ENCODE results near the gene DGKA.
"Not testable (repeated sequence)": the region's sequence is repeated elsewhere in the genome, so short reads cannot be mapped to it uniquely, and the experiment has no call there.

The DGKA gene

GRCh38 chr12:55930771-55931316 lies at the start of gene DGKA:
Gene DGKA (plus strand): TSS chr12:55931162. CDS start chr12:55936504, 5,342 bp downstream.
- peak; percentile 43 for DNase-seq

GRCh38 chr12:55885113-55885512 lies 45.8 kb upstream of the DGKA start:
- no peak for DNase-seq

DNA sequence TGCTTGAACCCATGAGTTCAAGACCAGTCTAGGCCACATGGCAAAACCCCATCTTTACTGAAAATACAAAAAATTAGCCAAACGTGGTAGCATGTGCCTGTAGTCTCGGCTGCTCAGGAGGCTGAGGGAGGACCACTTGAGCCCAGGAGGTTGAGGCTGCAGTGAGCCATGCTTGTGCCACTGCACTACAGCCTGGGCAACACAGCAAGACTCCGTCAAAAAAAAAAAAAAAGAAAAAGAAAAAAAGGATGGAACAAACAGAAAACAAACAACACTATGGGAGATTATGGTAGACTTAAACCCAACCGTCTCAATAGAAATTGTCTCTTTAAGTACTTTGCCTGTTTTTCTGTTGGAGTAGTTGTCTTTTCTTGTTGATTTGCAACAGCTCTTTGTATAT lies 39.7 kb upstream of the DGKA start:
- DNase-seq, result no peak

DNA sequence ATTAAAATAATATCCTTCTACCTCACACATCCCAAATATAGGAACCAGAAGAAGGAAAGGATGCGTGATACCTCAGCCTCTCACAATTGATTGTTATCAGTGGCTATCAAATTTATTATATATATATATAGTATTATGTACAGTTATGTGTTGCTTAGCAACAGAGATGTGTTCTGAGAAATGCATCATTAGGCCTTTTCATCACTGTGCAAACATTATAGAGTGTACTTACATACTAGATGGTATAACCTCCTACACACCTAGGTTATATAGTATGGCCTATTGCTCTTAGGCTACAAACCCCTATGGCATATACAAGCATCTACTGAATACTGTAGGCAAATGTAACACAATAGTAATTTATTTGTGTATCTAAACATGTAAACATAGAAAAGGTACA lies 37.2 kb upstream of the DGKA start:
- DNase-seq, result no peak

GRCh38 chr12:55899082-55899481 lies 31.9 kb upstream of the DGKA start:
- no peak for DNase-seq

- no peak for DNase-seq
Measured at GRCh38 chr12:55901881-55902490, 29.0 kb upstream of the DGKA start.

GRCh38 chr12:55906056-55906455 lies 24.9 kb upstream of the DGKA start:
- no peak for DNase-seq

DNA sequence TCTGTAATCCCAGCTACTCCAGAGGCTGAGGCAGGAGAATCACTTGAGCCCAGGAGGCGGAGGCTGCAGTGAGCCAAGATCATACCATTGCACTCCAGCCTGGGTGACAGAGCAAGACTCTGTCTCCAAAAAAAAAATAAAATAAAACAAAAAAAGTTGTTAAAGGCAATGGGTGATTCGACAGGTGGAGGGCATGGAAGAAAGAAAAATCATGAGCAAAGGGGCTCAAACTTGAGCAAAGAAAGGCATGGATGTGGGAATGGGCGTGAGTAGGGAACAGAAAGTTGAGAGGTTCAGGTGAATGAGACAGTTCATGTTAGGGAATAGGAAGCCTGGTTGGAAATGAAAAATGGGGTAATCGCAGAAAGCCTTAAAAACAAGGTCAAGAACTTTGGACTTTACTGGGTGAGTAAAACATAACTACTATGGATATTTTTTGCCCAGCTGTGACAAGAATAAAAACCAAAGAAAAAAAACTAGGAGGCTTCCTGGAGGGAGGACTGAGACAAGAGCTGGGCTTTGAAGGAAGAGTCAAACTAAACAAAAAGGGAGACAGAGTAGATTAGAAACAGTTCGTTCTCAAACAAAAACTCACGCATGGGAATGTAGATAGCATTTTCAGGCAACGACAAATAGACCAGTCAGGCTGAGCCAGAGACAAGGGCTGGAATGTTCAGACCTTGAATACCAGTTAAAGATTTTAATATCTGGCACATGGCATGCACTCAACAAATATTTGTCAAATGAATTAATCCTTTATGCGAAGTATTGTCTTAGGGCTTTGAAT lies 22.0 kb upstream of the DGKA start:
- no peak for DNase-seq

DNA sequence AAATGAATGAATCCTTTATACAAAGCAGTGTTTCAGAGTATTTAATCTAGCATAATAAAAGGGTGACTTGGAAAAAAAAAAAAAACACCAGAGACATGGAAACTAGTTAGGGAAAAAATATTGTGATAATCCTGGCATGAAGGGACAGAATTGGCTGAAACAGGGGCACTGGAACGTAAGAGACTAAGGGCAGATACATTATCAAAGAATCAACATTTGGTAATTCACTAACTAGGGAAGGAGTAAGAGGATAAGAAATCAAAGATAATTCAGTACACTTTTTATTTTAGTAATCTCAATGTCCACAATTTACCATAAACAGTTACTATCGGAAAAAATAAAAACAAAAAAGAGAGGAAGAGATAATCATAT lies 21.5 kb upstream of the DGKA start:
- DNase-seq, result no peak

DNA sequence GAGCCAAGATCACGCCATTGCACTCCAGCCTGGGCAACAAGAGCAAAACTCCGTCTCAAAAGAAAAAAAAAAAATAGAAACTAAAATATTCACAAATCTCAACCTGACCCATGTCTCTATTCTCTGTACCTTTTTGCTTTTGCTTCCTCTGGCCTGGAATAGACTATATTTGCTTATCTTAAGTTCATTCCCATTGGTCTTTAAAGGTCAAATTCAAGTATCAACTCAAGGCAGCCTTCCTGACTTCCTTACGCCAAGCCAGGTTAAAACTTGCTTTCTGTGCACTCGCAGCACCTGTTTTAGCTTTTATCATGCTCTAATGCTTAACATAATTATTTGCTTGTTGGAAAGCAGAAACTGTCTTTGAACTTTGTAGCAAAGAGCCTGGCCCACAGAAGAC lies 18.1 kb upstream of the DGKA start:
- no peak for DNase-seq

- DNase-seq, result no peak
Measured at GRCh38 chr12:55915482-55915859, 15.5 kb upstream of the DGKA start.

DNA sequence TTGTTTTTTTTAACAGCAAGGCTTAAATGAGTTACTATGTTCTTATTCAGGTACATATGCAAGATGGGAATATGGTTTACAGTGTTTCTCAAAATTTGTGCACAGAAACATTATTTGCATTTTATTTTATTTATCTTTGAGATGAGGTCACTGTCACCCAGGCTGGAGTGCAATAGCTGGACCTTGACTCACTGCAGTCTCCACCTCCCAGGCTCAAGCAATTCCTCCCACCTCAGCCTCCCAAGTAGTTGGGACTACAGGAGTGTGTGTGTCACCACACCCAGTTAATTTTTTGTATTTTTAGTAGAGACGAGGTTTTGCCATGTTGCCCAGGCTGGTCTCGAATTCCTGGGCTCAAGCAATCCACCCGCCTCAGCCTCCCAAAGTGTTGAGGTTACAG lies 11.9 kb upstream of the DGKA start:
- DNase-seq, result not testable (repeated sequence)

- DNase-seq, result no peak
Measured at GRCh38 chr12:55922126-55922525, 8.8 kb upstream of the DGKA start.

DNA sequence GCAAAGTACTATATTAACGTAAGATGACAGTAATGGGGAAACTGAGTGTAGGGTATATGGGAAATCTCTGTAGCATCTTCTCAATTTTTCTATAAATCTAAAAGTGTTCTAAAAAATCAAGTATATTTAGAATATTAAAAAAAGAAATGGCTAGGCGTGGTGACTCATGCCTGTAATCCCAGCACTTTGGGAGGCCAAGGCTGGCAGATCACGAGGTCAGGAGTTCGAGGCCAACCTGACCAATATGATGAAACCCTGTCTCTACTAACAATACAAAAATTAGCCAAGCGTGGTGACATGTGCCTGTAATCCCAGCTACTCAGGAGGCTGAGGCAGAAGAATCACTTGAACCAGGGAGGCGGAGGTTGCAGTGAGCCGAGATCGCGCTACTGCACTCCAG lies 7.3 kb upstream of the DGKA start:
- not testable (repeated sequence) for DNase-seq

- DNase-seq, result no peak
Measured at GRCh38 chr12:55925371-55925770, 5.6 kb upstream of the DGKA start.

DNA sequence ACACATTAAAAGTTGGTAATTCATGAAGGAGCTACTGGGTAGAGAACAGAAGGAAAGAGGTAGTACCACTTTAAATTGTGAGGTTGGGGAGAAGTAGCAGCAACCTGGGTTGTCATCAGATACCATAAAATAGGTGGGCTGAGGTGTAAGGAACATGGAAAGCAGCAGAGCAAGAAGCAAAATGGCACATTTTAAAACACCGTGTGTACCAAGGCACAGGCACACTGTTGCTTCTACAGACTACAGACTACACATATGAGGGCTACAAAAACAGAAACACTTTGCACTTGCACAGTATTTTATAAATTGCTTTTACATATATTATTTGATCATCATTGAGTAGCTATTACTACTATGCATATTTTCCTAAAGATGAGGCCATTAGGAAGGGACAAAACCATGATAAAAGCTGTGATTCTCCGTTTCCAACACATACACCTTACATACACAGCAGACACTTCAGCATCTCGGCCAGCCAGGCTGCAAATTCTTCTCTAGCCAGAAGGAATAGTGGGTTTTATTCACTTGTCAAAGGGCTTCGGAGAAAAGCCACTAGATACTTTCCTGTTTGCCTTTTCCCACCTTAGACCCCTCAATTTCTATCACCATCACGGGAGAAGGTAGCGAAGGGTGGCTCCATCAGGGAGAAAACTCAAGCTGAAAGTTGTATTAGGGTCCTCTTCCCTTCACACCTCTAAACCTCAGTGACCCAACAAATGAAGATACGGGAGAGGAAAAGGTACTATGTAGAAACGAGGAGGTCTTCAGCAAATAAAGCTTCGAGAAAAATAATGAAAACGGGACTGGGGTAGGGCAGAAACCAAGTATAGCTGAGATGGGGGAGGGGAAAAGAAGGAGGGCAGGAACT lies 4.9 kb upstream of the DGKA start:
- DNase-seq, result no peak

DNA sequence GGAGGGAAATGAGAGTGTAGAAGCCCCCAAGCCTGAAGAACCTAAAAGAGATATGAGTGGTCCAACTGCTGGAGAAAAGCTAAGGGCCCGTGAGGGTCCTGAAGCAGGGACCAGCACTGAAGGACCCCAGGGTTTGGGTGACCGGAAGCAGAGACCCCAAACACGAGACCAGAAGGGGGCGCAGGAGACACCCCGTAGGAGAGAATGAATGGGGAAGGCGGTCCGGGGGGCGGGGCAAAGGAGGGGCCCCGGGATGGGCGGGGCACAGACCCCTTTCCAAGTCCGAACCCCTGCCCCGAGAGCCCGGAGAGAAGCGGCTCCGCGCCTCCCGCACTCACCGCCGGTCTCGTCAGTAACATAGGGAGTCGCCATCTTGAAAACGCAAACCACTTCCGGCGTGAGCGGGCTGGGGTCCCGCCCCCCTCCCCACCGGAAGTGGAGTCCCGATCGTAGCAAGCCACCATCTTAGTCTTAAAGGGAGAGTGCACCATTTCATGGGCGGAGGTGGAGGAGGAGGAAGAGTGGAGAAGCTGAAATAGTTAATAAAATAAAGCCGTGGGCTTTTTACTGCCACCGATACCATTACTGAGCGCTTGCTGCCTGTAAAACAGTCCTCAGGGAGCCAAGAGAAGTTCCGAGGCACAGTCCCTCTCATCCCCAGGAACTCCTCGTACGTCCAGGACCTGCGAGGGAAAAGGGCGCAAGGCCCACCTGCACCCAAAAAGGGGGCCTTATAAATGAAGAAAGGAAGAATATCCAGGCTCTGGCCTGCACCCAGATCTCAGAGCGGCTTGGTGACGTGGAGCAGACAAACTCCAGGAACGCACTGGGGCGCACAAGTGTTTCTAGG lies 4.0 kb upstream of the DGKA start:
- peak; percentile 83 for DNase-seq

- peak; percentile 38 for DNase-seq
Measured at GRCh38 chr12:55927588-55928502, 3.1 kb upstream of the DGKA start, which contains the start of gene PYM1. Gene PYM1 (minus strand): TSS chr12:55927894. CDS start chr12:55927761, 133 bp downstream.

DNA sequence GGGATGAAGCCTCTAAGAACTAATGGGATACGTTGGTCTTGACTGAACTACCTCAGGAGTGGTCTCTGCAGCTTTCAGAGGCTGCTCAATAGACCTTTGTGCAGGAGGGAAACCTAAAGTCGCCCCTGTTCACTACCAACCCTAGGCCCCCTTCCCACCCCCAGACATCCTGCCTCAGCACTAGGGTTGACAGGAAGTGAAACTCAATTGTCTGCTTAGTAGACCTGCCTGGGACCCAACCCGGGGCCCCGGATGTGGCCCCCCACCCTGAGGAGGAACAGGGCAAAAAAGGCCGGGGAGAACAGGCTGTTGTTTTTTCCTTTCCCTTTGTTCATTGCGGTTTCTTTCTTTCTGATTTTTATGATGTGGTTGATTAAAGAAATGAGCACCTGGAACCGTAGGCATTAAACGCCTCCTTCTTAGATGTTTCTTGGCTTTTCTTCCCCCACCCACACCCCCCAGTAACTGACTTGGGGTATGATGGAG lies 1.6 kb upstream of the DGKA start:
- no peak for DNase-seq

DNA sequence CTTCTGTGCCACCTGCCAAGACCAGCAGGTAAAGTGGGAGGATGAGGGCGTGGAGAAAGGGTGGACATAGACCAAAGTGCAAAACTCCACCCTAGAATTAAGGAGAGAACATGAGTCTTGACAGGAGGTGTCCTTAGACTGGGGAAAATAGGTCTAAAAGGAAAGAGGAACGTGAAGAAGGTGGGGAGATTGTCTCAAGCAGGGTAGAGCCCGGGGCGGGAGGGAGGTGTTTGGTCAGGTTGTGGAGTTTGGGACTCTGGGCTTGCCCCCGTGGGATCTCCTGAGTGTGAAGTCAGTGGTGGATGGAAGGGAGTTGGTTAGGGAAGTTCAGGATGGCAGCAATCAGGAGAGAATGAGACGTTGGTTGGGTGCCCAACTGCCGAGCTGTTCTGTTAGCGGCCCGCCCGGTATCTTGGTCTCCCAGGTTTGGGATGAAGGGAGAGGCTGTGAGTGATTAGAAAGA lies 386 bp downstream of the DGKA start:
- DNase-seq, result no peak
